GM12878 (cell line): ENCODE results near the gene KISS1. TPM values are rescaled to one million over a fixed set of nuclear protein-coding genes. Genes with fewer than 3 reads are reported as not detected.

Experiments
- ATAC-seq: fragments of 200-7000 bp; cut with Tn5 transposase; 3 replicates; pipeline ENCODE4 v1.9.1; 2020; ENCODE audit warnings: mild to moderate bottlenecking, moderate library complexity
- BruUV-seq: library from RNA; stranded (reverse); fragments of 400-500 nt; replicated peaks from 2 replicates; lab custom pipeline; 2021; lab: Mats Ljungman, UMichigan
- CTCF ChIA-PET: fragments of 300-600 bp; sonication (Branson Sonifier 250); formaldehyde crosslinking; extraction: SDS; loops from one replicate; lab custom pipeline; 2021; ENCODE audit warnings: inconsistent platforms; lab: Yijun Ruan, JAX
- POLR2A ChIA-PET: fragments of 350-600 bp; formaldehyde crosslinking; extraction: SDS; loops from one replicate; lab custom pipeline; 2021; ENCODE audit warnings: inconsistent platforms; lab: Charles Lee
- RAD21 ChIA-PET: fragments of 300-600 bp; sonication (Branson Sonifier 250); formaldehyde crosslinking; loops from one replicate; lab custom pipeline; 2023; ENCODE audit warnings: antibody characterized with exemption; ENCODE audit not compliant: unreplicated experiment; lab: Charles Lee
- SMC1A ChIA-PET: fragments of 300-600 bp; sonication (Branson Sonifier 250); formaldehyde crosslinking; loops from one replicate; lab custom pipeline; 2023; ENCODE audit not compliant: unreplicated experiment, uncharacterized antibody; lab: Charles Lee
- DNase-seq: peaks from one replicate; pipeline ENCODE4 v3.0.0-alpha.2; 2011; ENCODE audit warnings: low read depth, low spot score
- FAIRE-seq: peaks from 3 replicates; lab custom pipeline; 2011; peaks lifted over from hg19 to GRCh38; lab: Jason Lieb, UNC
- H2AFZ ChIP-seq: 2 replicates; pipeline ENCODE4 v1.6.0; 2011; ENCODE audit warnings: low read depth, low read length, control low read depth; ENCODE audit not compliant: control insufficient read depth
- H3K27ac ChIP-seq: 2 replicates; pipeline ENCODE4 v1.5.1; 2011; ENCODE audit warnings: control low read depth; ENCODE audit not compliant: control insufficient read depth, insufficient read depth
- H3K27me3 ChIP-seq, 2 experiments: replicated peaks in 1 of 2; 2 replicates each; pipeline versions ENCODE4 v1.6.0 to v1.6.1; 2011; ENCODE audit warnings: low read length in 1 of 2; ENCODE audit not compliant: control insufficient read depth in 2 of 2, insufficient read depth in 2 of 2
- H3K36me3 ChIP-seq, 2 experiments: 2 replicates each; pipeline ENCODE4 v1.5.1; 2011; ENCODE audit warnings: low read length in 1 of 2; ENCODE audit not compliant: control insufficient read depth in 2 of 2, insufficient read depth in 2 of 2
- H3K4me1 ChIP-seq: 2 replicates; pipeline ENCODE4 v1.6.1; 2011; ENCODE audit warnings: mild to moderate bottlenecking, low read length, moderate library complexity, mixed read lengths; ENCODE audit not compliant: control insufficient read depth, insufficient read depth
- H3K4me2 ChIP-seq: 2 replicates; pipeline ENCODE4 v1.6.0; 2011; ENCODE audit warnings: control low read depth; ENCODE audit not compliant: control insufficient read depth, insufficient read depth
- H3K4me3 ChIP-seq: fragments of 200-600 bp; sonication (generic); 2 replicates; pipeline ENCODE4 v1.5.1; 2016
- H3K79me2 ChIP-seq: 2 replicates; pipeline ENCODE4 v1.6.0; 2011; ENCODE audit warnings: low read length; ENCODE audit not compliant: control insufficient read depth, insufficient read depth
- H3K9ac ChIP-seq: 2 replicates; pipeline ENCODE4 v1.8.0; 2011; ENCODE audit warnings: low read length, control low read depth, mixed read lengths; ENCODE audit not compliant: control insufficient read depth, insufficient read depth
- H3K9me3 ChIP-seq: replicated peaks from 3 replicates; pipeline ENCODE4 v1.5.1; 2011; ENCODE audit warnings: mild to moderate bottlenecking, low read length; ENCODE audit not compliant: control insufficient read depth, insufficient read depth
- H4K20me1 ChIP-seq: 2 replicates; pipeline ENCODE4 v1.6.0; 2011; ENCODE audit not compliant: control insufficient read depth, insufficient read depth
- EZH2 ChIP-seq: IDR thresholded peaks from 2 replicates; pipeline ENCODE4 v1.6.1; 2012; ENCODE audit warnings: low read depth, mild to moderate bottlenecking, control low read depth, inconsistent platforms, low read length, borderline replicate concordance; ENCODE audit not compliant: control insufficient read depth
- SMAD5 ChIP-seq: IDR thresholded peaks from 2 replicates; pipeline ENCODE4 v1.6.1; 2016; ENCODE audit warnings: antibody characterized with exemption, low read depth
- YY1 ChIP-seq: IDR thresholded peaks from 2 replicates; pipeline ENCODE4 v1.6.1; 2011; ENCODE audit warnings: low read depth, mild to moderate bottlenecking, low read length
- WGBS: methylation state at CpG from one replicate; pipeline ENCODE4 v1.1.6; 2016; ENCODE audit warnings: low lambda C conversion rate; ENCODE audit not compliant: insufficient replicate concordance, insufficient coverage; ENCODE audit errors: missing lambda C conversion rate; 5-methylcytosine and 5-hydroxymethylcytosine counted together
- in situ Hi-C: fragments of 300-500 bp; cut with MboI; formaldehyde crosslinking; loops from 9 replicates; pipeline ENCODE4 v1.14.3; 2018; ENCODE audit warnings: mixed read lengths
- intact Hi-C: fragments of 100-400 bp; cut with micrococcal nuclease; formaldehyde crosslinking; loops from one replicate; pipeline ENCODE4 v1.14.2; 2022; ENCODE audit not compliant: unreplicated experiment
- polyA plus RNA-seq, 11 experiments: library from polyadenylated mRNA; depleted of rRNA in 4 of 11; unstranded in 6 of 11; stranded (reverse) in 5 of 11; fragments of >200 nt; fragmentation: Nextera tagmentation in 4 of 11; fragmentation: Illumina TruSeq in 1 of 11; extraction: Ambion mirVana in 4 of 11; extraction: Trizol in 1 of 11; gene quantifications; 1 replicate in 1 of 11; 2 replicates in 10 of 11; pipeline versions ENCODE4 v1.2.1 to v1.2.3, GENCODE V29; 2011 to 2016; ENCODE audit warnings: inconsistent platforms in 2 of 11, missing spikeins in 2 of 11, low read depth in 1 of 11
- total RNA-seq, 4 experiments: library from RNA; depleted of rRNA in 3 of 4; stranded (reverse); fragments of >200 nt in 3 of 4; fragmentation: Illumina TruSeq in 1 of 4; extraction: Trizol in 1 of 4; gene quantifications; 2 replicates each; pipeline versions ENCODE4 v1.2.1 to v1.2.3, GENCODE V29; 2013 to 2021
- TF ChIP-seq, protein P1 (sequence below): fragments of 450-650 bp; conservative IDR thresholded peaks from 2 replicates; pipeline ENCODE4 v1.6.1; 2017; ENCODE audit warnings: mild to moderate bottlenecking, moderate library complexity
- TF ChIP-seq, protein P2 (sequence below): IDR thresholded peaks from 2 replicates; pipeline ENCODE4 v1.6.1; 2011; ENCODE audit warnings: low read depth, low read length, improper control_type of control experiment, borderline replicate concordance

Gene KISS1
- total and polyA plus RNA-seq, 10 of the 15 experiments (the other 5 are each of a cell fraction or from before 2014, with no cell fraction given) = not detected

DNA sequence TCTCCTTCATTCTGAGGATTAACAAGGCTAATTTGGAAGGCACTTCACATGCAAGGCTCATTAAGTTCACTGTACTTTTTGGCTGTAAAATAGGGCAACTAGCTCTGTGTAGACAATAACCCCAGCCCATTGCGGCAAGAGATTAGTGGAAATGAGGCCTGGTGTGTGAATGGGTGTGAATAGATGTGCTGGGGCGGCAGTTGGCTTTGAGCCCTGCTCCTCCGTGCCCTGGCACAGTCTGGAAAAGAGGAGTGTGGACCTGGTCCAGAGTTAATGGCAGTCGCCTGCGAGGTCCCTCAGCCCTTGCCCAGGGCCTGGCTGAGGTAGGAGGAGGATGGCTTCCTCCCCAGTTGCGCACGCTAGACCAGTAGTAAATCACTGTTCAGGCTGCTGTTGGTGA lies 4.8 kb downstream of the KISS1 start:
- H2AFZ ChIP-seq = no peak overlapping the region
- DNase-seq = no peak
- ATAC-seq = no peak
- H3K79me2 ChIP-seq = no peaks in the 10 kb centered on the region
- in situ Hi-C loops = no loop called here
- no peaks in the 10 kb centered on the region for H3K9me3 ChIP-seq
- ChIA-PET RAD21 (no interaction called here), SMC1A (interaction anchor here (1.2 kb wide), 1 partner anchor 28 kb away, joined by 4 read pairs; no protein-coding TSS in a partner anchor), POLR2A (interaction anchor here (1.0 kb wide), 1 partner anchor 10 kb away, joined by 4 read pairs; no protein-coding TSS in a partner anchor), CTCF (interaction anchor here (0.9 to 4.3 kb wide), 4 partner anchors 10 to 28 kb away, joined by 3 to 25 read pairs (median 5); no protein-coding TSS in a partner anchor)
- H3K4me3 ChIP-seq = no peak overlapping the region
- 39% methylated on average over 7 of the region's 7 CpGs for WGBS
- TF ChIP-seq, protein P1, sequence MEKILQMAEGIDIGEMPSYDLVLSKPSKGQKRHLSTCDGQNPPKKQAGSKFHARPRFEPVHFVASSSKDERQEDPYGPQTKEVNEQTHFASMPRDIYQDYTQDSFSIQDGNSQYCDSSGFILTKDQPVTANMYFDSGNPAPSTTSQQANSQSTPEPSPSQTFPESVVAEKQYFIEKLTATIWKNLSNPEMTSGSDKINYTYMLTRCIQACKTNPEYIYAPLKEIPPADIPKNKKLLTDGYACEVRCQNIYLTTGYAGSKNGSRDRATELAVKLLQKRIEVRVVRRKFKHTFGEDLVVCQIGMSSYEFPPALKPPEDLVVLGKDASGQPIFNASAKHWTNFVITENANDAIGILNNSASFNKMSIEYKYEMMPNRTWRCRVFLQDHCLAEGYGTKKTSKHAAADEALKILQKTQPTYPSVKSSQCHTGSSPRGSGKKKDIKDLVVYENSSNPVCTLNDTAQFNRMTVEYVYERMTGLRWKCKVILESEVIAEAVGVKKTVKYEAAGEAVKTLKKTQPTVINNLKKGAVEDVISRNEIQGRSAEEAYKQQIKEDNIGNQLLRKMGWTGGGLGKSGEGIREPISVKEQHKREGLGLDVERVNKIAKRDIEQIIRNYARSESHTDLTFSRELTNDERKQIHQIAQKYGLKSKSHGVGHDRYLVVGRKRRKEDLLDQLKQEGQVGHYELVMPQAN = no peak
- TF ChIP-seq SMAD5 (no peak), EZH2 (no peak), YY1 (no peak)
- TF ChIP-seq, protein P2, sequence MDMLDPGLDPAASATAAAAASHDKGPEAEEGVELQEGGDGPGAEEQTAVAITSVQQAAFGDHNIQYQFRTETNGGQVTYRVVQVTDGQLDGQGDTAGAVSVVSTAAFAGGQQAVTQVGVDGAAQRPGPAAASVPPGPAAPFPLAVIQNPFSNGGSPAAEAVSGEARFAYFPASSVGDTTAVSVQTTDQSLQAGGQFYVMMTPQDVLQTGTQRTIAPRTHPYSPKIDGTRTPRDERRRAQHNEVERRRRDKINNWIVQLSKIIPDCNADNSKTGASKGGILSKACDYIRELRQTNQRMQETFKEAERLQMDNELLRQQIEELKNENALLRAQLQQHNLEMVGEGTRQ = no peak
- FAIRE-seq = no peak
- no peaks in the 10 kb centered on the region for H3K4me1 ChIP-seq
- intact Hi-C loops = no loop called here
- H3K9ac ChIP-seq = no peak overlapping the region
- H3K27ac ChIP-seq = no peak overlapping the region
- H3K27me3 ChIP-seq = peaks cover 3 to 16% of the 10 kb centered on the region in 2 experiments; a peak in 3 of 4 replicates
- no peaks in the 10 kb centered on the region for H4K20me1 ChIP-seq
- H3K36me3 ChIP-seq = no peaks in the 10 kb centered on the region
- no TSS peak for BruUV-seq
- H3K4me2 ChIP-seq = no peak overlapping the region
